NAMALWA (cell line): ENCODE data around the gene ZRANB1.
"Not testable (repeated sequence)": the region's sequence is repeated elsewhere in the genome, so short reads cannot be mapped to it uniquely, and the experiment has no call there.

Experiments used
- DNase-seq: peaks from one replicate; pipeline ENCODE4 v3.0.0-alpha.2; 2015; ENCODE audit warnings: low spot score

Gene ZRANB1

GRCh38 chr10:124963866-124964720, 22.2 kb downstream of the ZRANB1 start:
- no peak for DNase-seq

DNA sequence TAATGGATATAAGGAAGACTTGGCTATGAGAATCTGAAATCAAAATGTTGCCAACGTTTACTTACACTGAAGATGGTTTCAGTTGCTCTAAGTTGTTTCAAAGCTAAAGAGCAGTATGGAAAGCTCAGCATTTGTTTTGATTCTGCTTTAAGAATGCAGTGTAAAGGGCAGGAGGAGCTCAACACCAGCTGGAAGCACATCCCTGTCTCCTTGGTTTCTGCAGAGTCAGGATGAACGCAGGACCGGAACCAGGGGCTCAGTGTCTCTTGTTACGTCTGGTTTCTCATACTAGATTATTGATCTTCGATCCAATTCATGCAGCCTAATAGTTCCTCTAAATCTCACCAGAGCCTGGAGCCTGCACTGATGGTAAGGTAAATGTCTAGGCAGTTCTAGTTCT, 24.1 kb downstream of the ZRANB1 start:
- no peak for DNase-seq

GRCh38 chr10:124967255-124967654, 25.3 kb downstream of the ZRANB1 start:
- DNase-seq, result no peak

- no peak for DNase-seq
Measured at GRCh38 chr10:124971276-124971675, 29.4 kb downstream of the ZRANB1 start.

GRCh38 chr10:124972637-124973036, 30.7 kb downstream of the ZRANB1 start:
- DNase-seq, result no peak

DNA sequence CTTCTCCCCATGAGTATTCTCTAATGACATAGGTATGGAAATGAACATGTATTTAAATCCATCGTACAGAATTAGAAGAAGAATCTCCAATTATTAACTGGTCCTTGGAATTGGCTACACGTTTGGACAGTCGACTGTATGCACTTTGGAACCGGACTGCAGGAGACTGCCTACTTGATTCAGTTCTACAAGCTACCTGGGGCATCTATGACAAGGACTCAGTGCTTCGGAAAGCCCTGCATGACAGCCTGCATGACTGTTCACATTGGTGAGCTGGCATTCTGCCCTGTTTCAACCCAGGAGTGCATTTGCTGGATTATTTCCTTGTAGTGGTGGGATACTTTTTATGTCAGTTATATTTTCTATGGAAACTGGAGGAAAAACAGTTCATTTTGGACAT, 32.2 kb downstream of the ZRANB1 start:
- DNase-seq, result no peak

DNA sequence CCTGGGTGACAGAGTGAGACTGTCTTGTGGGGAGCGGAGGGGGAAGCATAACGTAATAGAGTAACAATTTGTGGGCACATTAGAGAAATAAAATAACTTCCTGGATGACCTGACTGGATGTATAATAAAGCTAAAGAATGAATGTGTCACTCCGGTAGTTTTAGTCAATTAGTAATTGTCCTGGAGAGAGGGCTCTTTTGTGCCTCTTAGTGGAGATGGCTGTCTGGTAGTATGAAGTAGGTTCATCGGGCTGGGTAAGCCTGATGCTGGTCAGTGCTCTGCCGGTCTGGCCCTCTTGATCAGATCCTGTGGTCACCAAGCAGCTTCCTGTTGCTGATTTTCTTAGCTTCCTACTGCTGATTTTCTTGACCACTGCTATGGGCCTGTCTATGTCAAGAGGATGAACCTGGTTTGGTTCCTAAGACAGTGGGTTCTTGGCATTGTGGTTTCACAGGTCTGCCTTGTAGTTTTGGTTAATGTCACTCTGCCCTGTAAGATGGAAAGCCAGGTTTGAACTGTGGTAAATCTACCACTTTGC, 34.1 kb downstream of the ZRANB1 start:
- DNase-seq, result no peak

GRCh38 chr10:124977161-124977560, 35.2 kb downstream of the ZRANB1 start:
- DNase-seq, result no peak

DNA sequence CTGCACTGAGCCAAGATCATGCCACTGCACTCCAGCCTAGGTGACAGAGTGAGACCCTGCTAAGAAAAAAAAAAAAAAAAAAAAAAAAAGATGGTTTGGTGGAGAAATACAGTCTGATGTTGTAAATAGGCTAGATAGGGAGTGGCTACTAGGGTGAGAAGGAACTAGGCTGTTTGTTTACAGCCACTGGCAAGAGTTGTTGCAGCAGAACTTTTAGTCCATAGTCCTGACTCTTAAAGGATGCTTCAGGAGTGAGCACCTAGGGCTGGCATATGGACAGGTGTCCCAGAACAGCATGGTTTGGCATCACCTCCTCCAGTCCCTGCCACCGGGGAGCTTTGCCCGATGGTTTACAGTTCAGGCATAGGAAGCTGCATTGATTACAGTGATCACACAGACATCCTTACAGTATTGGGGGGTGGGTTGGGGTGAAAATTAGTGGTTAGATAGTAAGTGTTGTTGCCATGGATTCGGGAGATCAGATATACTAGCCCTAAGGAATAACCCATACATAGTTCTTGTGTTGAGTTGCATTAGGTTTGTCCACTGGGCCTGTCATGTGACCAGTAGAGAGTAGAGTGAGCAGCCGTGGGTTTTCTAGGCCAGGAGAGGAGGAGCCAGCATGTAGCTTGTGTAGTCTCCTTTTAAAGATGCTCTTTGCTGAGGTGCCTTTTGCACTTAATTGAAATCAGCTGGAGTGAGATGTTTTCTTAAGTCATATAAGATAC, 35.9 kb downstream of the ZRANB1 start:
- no peak for DNase-seq

DNA sequence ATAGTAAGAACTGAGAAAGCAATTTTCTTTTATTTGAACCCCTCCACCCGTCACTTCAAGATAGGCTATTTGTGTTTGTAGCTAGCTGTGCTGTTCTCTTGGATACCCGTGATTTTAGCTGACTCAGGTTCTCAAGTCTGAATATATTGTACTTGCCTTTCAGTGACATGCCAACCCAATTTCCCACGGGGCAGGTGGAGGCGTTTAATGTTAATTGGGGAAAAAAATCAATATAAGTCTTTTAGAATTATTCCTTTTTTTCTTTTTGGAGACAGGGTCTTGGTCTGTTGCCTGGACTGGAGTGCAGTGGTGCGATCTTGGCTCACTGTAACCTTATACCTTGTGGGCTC, 36.4 kb downstream of the ZRANB1 start:
- no peak for DNase-seq

DNA sequence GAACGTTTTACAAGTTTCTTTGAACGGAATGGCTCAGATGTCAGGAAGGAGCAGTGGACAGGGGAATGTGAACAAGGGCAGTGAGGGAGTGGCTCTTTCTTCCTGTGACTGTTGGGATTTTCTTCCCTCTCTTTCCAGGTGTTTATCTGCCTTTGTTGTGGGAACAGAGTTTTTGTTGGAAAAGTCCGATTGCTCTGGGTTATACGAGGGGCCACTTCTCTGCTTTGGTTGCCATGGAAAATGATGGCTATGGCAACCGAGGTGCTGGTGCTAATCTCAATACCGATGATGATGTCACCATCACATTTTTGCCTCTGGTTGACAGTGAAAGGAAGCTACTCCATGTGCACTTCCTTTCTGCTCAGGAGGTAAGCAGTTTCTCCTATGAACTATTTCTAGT, 41.4 kb downstream of the ZRANB1 start:
- no peak for DNase-seq

DNA sequence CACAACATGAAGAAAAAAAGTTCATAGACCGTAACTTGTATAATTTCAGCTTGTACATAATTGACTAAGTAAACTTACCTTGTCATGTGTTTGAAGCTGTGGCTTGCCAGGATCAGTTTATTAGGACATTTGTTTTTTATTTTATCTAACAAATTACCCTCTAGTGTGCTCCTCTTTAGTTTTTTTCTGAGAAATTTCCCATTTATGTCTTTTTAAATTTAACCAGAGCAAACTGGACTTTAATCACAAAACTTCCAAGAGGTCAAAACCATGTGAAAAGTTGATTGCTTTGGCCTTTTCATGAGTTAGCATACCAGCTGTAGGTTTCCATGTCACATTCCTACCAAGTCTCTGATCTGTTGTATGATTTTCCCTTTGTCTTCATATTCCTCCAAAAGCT, 42.5 kb downstream of the ZRANB1 start:
- no peak for DNase-seq

DNA sequence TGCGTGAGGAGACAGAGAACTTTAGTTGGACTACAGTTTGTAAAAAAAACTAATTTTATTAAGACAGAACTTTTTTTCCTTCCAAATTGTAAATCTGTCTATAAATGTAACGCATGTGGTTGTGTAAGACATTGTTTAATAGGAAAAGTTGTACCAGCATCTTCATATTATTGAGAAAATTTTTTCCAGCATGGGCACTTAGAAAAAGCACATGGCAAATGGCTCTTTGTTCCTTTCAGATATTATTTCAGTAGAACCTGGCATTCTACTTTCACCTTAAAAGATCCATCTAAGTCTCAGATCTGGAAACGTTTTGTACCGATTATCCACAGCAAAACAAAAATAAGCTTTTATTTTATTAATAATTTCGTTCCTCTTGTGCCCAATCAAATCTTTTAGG, 43.2 kb downstream of the ZRANB1 start:
- DNase-seq, result no peak

DNA sequence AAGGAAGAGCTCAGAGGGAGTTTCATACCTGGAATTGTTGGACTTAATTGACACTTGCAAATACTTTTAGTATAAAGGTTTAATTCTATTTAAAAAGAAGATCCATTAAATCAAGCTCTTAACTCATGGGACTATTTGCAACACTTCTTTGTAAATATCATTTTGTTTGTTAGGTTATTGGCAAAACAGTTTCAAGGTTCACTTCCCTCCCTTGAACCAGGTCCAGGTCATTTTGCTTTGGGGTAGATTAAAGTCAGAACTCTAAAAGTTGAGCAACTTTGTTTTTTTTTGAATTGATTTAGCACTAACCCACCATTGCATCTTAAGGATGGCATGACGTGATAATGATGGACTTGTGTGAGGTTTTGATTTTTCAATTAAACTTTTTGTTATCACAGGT, 45.9 kb downstream of the ZRANB1 start:
- no peak for DNase-seq

DNA sequence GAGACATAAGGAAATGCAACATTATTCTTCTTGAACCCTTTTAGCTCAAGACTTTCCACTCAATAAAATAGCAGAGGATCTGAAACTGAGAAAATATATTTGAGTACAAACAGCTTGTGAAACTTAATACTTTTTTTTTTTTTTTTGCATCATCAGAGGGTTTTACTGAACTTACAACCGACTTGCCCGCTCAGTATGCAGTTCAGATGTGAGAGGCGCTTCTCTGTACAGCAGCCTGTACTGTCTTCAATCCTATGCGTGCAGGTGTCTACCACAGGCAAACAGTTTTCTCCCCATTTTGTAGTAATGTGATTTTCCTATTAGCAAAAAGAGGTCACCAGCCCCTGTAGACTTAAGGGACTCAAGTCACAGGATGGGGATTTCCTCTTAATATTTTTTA, 46.8 kb downstream of the ZRANB1 start:
- not testable (repeated sequence) for DNase-seq

GRCh38 chr10:124989526-124989925, 47.6 kb downstream of the ZRANB1 start:
- DNase-seq, result no peak

GRCh38 chr10:124990671-124991625, 49.0 kb downstream of the ZRANB1 start:
- no peak for DNase-seq

GRCh38 chr10:124991835-124992234, 49.9 kb downstream of the ZRANB1 start:
- no peak for DNase-seq

GRCh38 chr10:124992462-124993344, 50.8 kb downstream of the ZRANB1 start:
- peak; percentile 78 for DNase-seq

DNA sequence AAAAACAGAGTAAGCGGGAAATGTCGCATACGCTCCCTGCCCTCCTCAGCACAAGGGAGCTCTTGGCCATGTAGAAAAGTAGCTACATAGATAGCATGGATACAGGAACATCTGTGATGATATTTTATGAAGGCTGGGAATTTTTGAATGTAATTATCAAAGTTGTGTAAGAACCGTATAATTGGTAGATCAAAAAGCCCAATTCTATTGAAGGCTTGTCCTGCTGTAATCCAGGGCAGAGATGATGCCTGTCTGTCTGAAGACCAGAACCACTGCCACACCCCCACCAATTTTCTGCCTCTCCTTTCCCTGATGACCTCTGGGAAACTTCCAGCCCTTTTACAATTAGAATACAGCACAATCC, 51.4 kb downstream of the ZRANB1 start:
- no peak for DNase-seq

DNA sequence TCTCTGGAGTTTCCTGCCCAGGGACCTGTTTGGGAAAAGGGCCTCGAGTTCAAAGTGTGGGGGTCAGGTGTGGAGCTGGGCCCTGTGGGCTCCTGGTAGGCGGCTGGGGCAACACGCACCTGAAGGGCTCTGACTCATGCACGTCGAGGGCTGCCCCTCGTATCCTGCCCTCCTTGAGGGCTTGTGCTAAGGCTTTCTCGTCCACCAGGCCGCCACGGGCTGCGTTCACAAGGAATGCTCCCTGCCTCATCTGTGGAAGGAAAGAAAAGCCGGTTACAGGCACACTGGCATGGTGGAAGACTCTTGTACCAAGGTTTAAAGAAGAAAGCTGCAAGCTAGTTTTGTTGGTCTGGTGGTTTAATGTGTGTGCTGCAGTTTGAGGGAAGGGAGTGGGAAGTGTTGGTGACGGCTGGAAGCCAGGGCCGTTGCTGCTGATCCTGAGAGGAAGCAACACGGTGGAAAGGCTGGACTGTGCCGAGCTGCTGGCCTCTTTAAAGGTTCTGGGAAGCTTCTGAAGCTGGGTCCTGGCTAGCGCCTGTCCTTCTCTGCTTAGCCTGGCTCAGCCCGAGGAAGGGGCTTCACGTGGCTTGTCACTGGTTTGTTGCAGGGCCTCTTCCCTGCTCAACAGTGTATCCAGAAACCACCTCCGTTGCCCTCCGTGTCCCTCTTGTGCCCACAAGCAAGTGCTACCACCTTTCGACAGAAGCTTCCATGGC, 52.0 kb downstream of the ZRANB1 start:
- DNase-seq, result no peak
